H1 (cell line): ENCODE measurements around the gene IFNA13. TPM values are rescaled to one million over a fixed set of nuclear protein-coding genes. Genes with fewer than 3 reads are reported as not detected.
A peak's percentile ranks its signal among the peaks of the same experiment; 100 is the strongest.

ENCODE experiments used
- CTCF ChIA-PET: fragments of 300-600 bp; sonication (Branson Sonifier 250); formaldehyde crosslinking; loops from one replicate; lab custom pipeline; 2021; ENCODE audit not compliant: partially characterized antibody; lab: Charles Lee
- POLR2A ChIA-PET: fragments of 300-600 bp; sonication (Branson Sonifier 250); formaldehyde crosslinking; loops from one replicate; lab custom pipeline; 2021; ENCODE audit warnings: inconsistent platforms; ENCODE audit not compliant: partially characterized antibody; lab: Charles Lee
- DNase-seq, 2 experiments: peaks; one replicate each; pipeline versions ENCODE4 v3.0.0 to v3.0.0-alpha.2; 2010 to 2022; ENCODE audit warnings: low spot score in 2 of 2, low read depth in 1 of 2, mixed read lengths in 1 of 2
- FAIRE-seq: peaks from 2 replicates; lab custom pipeline; 2011; peaks lifted over from hg19 to GRCh38; lab: Jason Lieb, UNC
- H2AFZ ChIP-seq: 2 replicates; pipeline ENCODE4 v1.8.1; 2012; ENCODE audit warnings: low read length, inconsistent platforms
- H2AK5ac ChIP-seq: 2 replicates; pipeline ENCODE4 v1.6.1; 2013; ENCODE audit warnings: low read depth, low read length
- H2BK120ac ChIP-seq: replicated peaks from 2 replicates; pipeline ENCODE3; 2013; ENCODE audit warnings: low read depth, low read length, inconsistent platforms
- H2BK12ac ChIP-seq: 2 replicates; pipeline ENCODE4 v1.6.1; 2013; ENCODE audit warnings: low read depth, low read length
- H2BK15ac ChIP-seq: 2 replicates; pipeline ENCODE4 v1.6.1; 2013; ENCODE audit warnings: low read length
- H2BK20ac ChIP-seq: 2 replicates; pipeline ENCODE4 v1.6.1; 2013; ENCODE audit warnings: low read length
- H2BK5ac ChIP-seq: 2 replicates; pipeline ENCODE4 v1.6.1; 2013; ENCODE audit warnings: low read depth, low read length
- H3K14ac ChIP-seq: 2 replicates; pipeline ENCODE4 v1.6.1; 2013; ENCODE audit warnings: inconsistent platforms; ENCODE audit not compliant: insufficient read length
- H3K18ac ChIP-seq: 2 replicates; pipeline ENCODE4 v1.6.1; 2013; ENCODE audit warnings: low read length; ENCODE audit errors: extremely low read depth
- H3K23ac ChIP-seq: 2 replicates; pipeline ENCODE4 v1.6.1; 2013; ENCODE audit warnings: inconsistent platforms; ENCODE audit not compliant: insufficient read length
- H3K23me2 ChIP-seq: 2 replicates; pipeline ENCODE4 v1.6.1; 2013; ENCODE audit warnings: low read depth, low read length
- H3K27ac ChIP-seq: 2 replicates; pipeline ENCODE4 v1.6.1; 2011; ENCODE audit warnings: low read depth, low read length, inconsistent platforms
- H3K27me3 ChIP-seq, 4 experiments: replicated peaks in 1 of 4; 1 replicate in 1 of 4; 2 replicates in 3 of 4; pipeline versions ENCODE4 v1.6.1 to v1.8.1; 2011 to 2013; ENCODE audit warnings: low read length in 3 of 4, mild to moderate bottlenecking in 3 of 4, inconsistent platforms in 2 of 4, mixed read lengths in 2 of 4, moderate library complexity in 1 of 4; ENCODE audit not compliant: control insufficient read depth in 3 of 4, insufficient read depth in 3 of 4; ENCODE audit errors: extremely low read depth in 1 of 4
- H3K36me3 ChIP-seq, 4 experiments: 2 replicates each; pipeline versions ENCODE4 v1.6.1 to v1.8.1; 2011 to 2013; ENCODE audit warnings: mild to moderate bottlenecking in 4 of 4, low read length in 3 of 4, moderate library complexity in 2 of 4, control low read depth in 1 of 4, inconsistent platforms in 1 of 4; ENCODE audit not compliant: insufficient read depth in 4 of 4, control insufficient read depth in 2 of 4
- H3K4ac ChIP-seq: replicated peaks from 2 replicates; pipeline ENCODE3; 2013; ENCODE audit warnings: low read length, low read depth, mixed read lengths, inconsistent platforms; ENCODE audit not compliant: insufficient read length
- H3K4me1 ChIP-seq, 4 experiments: replicated peaks in 1 of 4; 1 replicate in 1 of 4; 2 replicates in 3 of 4; pipeline versions ENCODE4 v1.6.1 to v1.8.1; 2011 to 2013; ENCODE audit warnings: low read length in 3 of 4, inconsistent platforms in 2 of 4, mixed read lengths in 1 of 4; ENCODE audit not compliant: insufficient read depth in 4 of 4, control insufficient read depth in 3 of 4
- H3K4me2 ChIP-seq, 2 experiments: 2 replicates each; pipeline versions ENCODE4 v1.6.1 to v1.8.1; 2011 to 2013; ENCODE audit warnings: low read depth in 2 of 2, low read length in 2 of 2, control low read depth in 1 of 2, inconsistent platforms in 1 of 2, mild to moderate bottlenecking in 1 of 2; ENCODE audit not compliant: insufficient read depth in 1 of 2
- H3K4me3 ChIP-seq, 4 experiments: fragments of 200-600, 300-600 bp in 1 of 4; sonication (generic), shearing (Covaris generic), sonication (Bioruptor Twin) in 1 of 4; 2 replicates each; pipeline versions ENCODE4 v1.5.1 to v1.8.1; 2011 to 2016; ENCODE audit warnings: low read length in 4 of 4, low read depth in 3 of 4, control low read depth in 2 of 4, inconsistent platforms in 2 of 4, mild to moderate bottlenecking in 2 of 4, mixed read lengths in 1 of 4, moderate library complexity in 1 of 4; ENCODE audit not compliant: insufficient read depth in 2 of 4; ENCODE audit errors: extremely low read depth in 1 of 4
- H3K56ac ChIP-seq: replicated peaks from 2 replicates; pipeline ENCODE3; 2013; ENCODE audit warnings: low read depth, mild to moderate bottlenecking, mixed read lengths, low read length, inconsistent platforms; ENCODE audit not compliant: insufficient read length
- H3K79me1 ChIP-seq: 2 replicates; pipeline ENCODE4 v1.6.1; 2013; ENCODE audit warnings: low read depth, low read length, control low read depth
- H3K79me2 ChIP-seq, 2 experiments: 2 replicates each; pipeline versions ENCODE4 v1.6.1 to v1.8.1; 2012 to 2013; ENCODE audit warnings: low read length in 2 of 2, mild to moderate bottlenecking in 2 of 2, inconsistent platforms in 1 of 2; ENCODE audit not compliant: insufficient read depth in 2 of 2, control insufficient read depth in 1 of 2
- H3K9ac ChIP-seq, 4 experiments: replicated peaks in 1 of 4; 1 replicate in 1 of 4; 2 replicates in 3 of 4; pipeline versions ENCODE4 v1.6.1 to v1.8.1; 2011 to 2013; ENCODE audit warnings: low read depth in 3 of 4, low read length in 3 of 4, control low read depth in 2 of 4, mild to moderate bottlenecking in 2 of 4, moderate library complexity in 2 of 4, inconsistent platforms in 1 of 4; ENCODE audit errors: extremely low read depth in 1 of 4
- H3K9me3 ChIP-seq, 2 experiments: 2 replicates each; pipeline versions ENCODE4 v1.6.1 to v1.8.1; 2012 to 2013; ENCODE audit warnings: mild to moderate bottlenecking in 2 of 2, moderate library complexity in 2 of 2, control low read depth in 1 of 2, inconsistent platforms in 1 of 2, low read depth in 1 of 2, low read length in 1 of 2, mixed read lengths in 1 of 2; ENCODE audit not compliant: insufficient read depth in 2 of 2
- H4K20me1 ChIP-seq, 2 experiments: replicated peaks in 1 of 2; 2 replicates each; pipeline versions ENCODE3 to v1.8.1; 2011 to 2013; ENCODE audit warnings: inconsistent platforms in 2 of 2, low read length in 2 of 2, mild to moderate bottlenecking in 1 of 2; ENCODE audit not compliant: insufficient read depth in 2 of 2, control insufficient read depth in 1 of 2
- H4K5ac ChIP-seq: 2 replicates; pipeline ENCODE4 v1.6.1; 2013; ENCODE audit warnings: low read length, low read depth, mixed read lengths, inconsistent platforms; ENCODE audit not compliant: insufficient read length
- H4K8ac ChIP-seq: 2 replicates; pipeline ENCODE4 v1.8.0; 2013; ENCODE audit warnings: mild to moderate bottlenecking, moderate library complexity, low read length, inconsistent platforms; ENCODE audit not compliant: insufficient read depth; ENCODE audit errors: extremely low read depth
- H4K91ac ChIP-seq: replicated peaks from 2 replicates; pipeline ENCODE3; 2013; ENCODE audit warnings: low read length, mixed read lengths, inconsistent platforms; ENCODE audit not compliant: insufficient read length
- CBX8 ChIP-seq: fragments of 300-800, 300-1000 bp; sonication (generic); IDR thresholded peaks from 2 replicates; pipeline ENCODE4 v1.7.1; 2016; ENCODE audit warnings: low read depth, low read length, borderline replicate concordance
- CTBP2 ChIP-seq: IDR thresholded peaks from 2 replicates; pipeline ENCODE4 v1.7.0; 2011; ENCODE audit warnings: borderline replicate concordance, mild to moderate bottlenecking, moderate library complexity, mixed read lengths, low read length; ENCODE audit not compliant: insufficient read depth, insufficient read length
- CTCF ChIP-seq, 3 experiments: IDR thresholded peaks; 1 replicate in 2 of 3; 2 replicates in 1 of 3; pipeline versions ENCODE4 v1.5.1 to v1.6.1; 2011; ENCODE audit warnings: low read length in 3 of 3, mild to moderate bottlenecking in 3 of 3, inconsistent platforms in 2 of 3, low read depth in 1 of 3, moderate library complexity in 1 of 3; ENCODE audit not compliant: insufficient read depth in 1 of 3; ENCODE audit errors: control extremely low read depth in 1 of 3
- RAD21 ChIP-seq, 2 experiments: IDR thresholded peaks in 1 of 2; conservative IDR thresholded peaks in 1 of 2; 2 replicates each; pipeline ENCODE4 v1.6.1; 2011; ENCODE audit warnings: low read depth in 2 of 2, low read length in 2 of 2, improper control_type of control experiment in 1 of 2, inconsistent platforms in 1 of 2, mild to moderate bottlenecking in 1 of 2, moderate library complexity in 1 of 2
- RFX5 ChIP-seq: IDR thresholded peaks from 2 replicates; pipeline ENCODE4 v1.6.1; 2011; ENCODE audit warnings: low read depth, low read length, improper control_type of control experiment, borderline replicate concordance
- TAF7 ChIP-seq: optimal IDR thresholded peaks from 2 replicates; pipeline ENCODE3; 2011; ENCODE audit warnings: low read depth, mild to moderate bottlenecking, inconsistent platforms, low read length, moderate library complexity, borderline replicate concordance
- TEAD4 ChIP-seq: IDR thresholded peaks from 2 replicates; pipeline ENCODE4 v1.6.1; 2012; ENCODE audit warnings: low read depth, low read length, inconsistent platforms, mixed read lengths
- WGBS, 2 experiments: shearing (Covaris generic) in 1 of 2; methylation state at CpG; one replicate each; pipeline versions ENCODE4 v1.1.6 to v1.1.7; 2013 to 2015; ENCODE audit warnings: low lambda C conversion rate in 2 of 2, mixed read lengths in 2 of 2, inconsistent platforms in 1 of 2, low coverage in 1 of 2, missing lambda C conversion rate in 1 of 2; ENCODE audit not compliant: insufficient replicate concordance in 2 of 2, insufficient coverage in 1 of 2, insufficient read length in 1 of 2; ENCODE audit errors: extremely low coverage in 1 of 2, missing lambda C conversion rate in 1 of 2; 5-methylcytosine and 5-hydroxymethylcytosine counted together
- polyA plus RNA-seq, 7 experiments: library from polyadenylated mRNA; depleted of rRNA in 3 of 7; stranded (reverse) in 5 of 7; unstranded in 2 of 7; fragments of >200 nt in 5 of 7; fragments of 200-250 nt in 2 of 7; gene quantifications; 1 replicate in 5 of 7; 2 replicates in 1 of 7; 4 replicates in 1 of 7; pipeline versions ENCODE4 v1.2.1 to v1.2.3, GENCODE V29; 2011 to 2013; ENCODE audit warnings: missing spikeins in 2 of 7, mixed read lengths in 2 of 7
- total RNA-seq: library from RNA; stranded (reverse); fragmentation: NEBNext Ultra II Directional; extraction: Animal tissue kit (Norgen Biotek cat#: 25700); gene quantifications from 2 replicates; pipeline ENCODE4 v1.2.1, GENCODE V29; 2021

Gene IFNA13
- total and polyA plus RNA-seq, 2 of the 8 experiments (the other 6 are each of a cell fraction or from before 2014, with no cell fraction given), result not detected

GRCh38 chr9:21402386-21403251 lies 34.8 kb upstream of the IFNA13 start:
- Histone ChIP-seq H3K14ac (no peak overlapping the region), H2AFZ (peak overlapping the region; percentile 99), H4K8ac (peak overlapping the region; percentile 81), H2BK15ac (no peak overlapping the region), H2BK12ac (no peak overlapping the region), H3K79me1 (no peaks in the 10 kb centered on the region), H3K36me3 (no peaks in the 10 kb centered on the region), H3K4me2 (peak overlapping the region; percentile 82 to 95), H3K23me2 (no peaks in the 10 kb centered on the region), H3K9ac (peak overlapping the region in 1 of 4 experiments; percentile 61; a peak in 2 of 7 replicates), H3K23ac (no peak overlapping the region), H4K91ac (no peak overlapping the region), H2BK20ac (no peak overlapping the region), H4K5ac (no peak overlapping the region), H3K56ac (no peak overlapping the region), H3K4ac (no peak overlapping the region), H3K27ac (no peak overlapping the region), H3K4me1 (no peaks in the 10 kb centered on the region), H2BK120ac (no peak overlapping the region), H2BK5ac (no peak overlapping the region), H3K18ac (no peak overlapping the region), H3K4me3 (peak overlapping the region; percentile 47 to 66 (median 64)), H4K20me1 (no peaks in the 10 kb centered on the region), H3K9me3 (no peaks in the 10 kb centered on the region), H3K27me3 (peaks cover 0 to 16% (median 13%) of the 10 kb centered on the region in 4 experiments; a peak in 5 of 7 replicates), H2AK5ac (no peak overlapping the region), H3K79me2 (no peaks in the 10 kb centered on the region)
- 3% methylated on average over 52 of the region's 53 CpGs; no CpG with 5 or more reads in 1 of the 2 experiments for WGBS, 2 experiments
- ChIA-PET POLR2A (interaction anchor here (0.9 kb wide), 2 partner anchors 68 to 400 kb away, joined by 3 read pairs; partner anchors contain the start of gene MTAP), CTCF (interaction anchor here (0.6 to 2.3 kb wide), 16 partner anchors 11 to 1607 kb away, joined by 3 to 9 read pairs (median 4); no protein-coding TSS in a partner anchor)
- peak in 1 of 2 experiments; percentile 82 for DNase-seq
- FAIRE-seq, result no peak
- TF ChIP-seq RAD21 (IDR thresholded peaks at IDR 0.05 in 1 of 2, conservative IDR thresholded peaks at IDR 0.05 in 1 of 2; ENCODE audit: low read depth in 2 of 2, low read length in 2 of 2) (peak; percentile 26 to 43; a peak in 2 of 4 replicates), CTBP2 (no peak), CTCF (IDR thresholded peaks at IDR 0.05; ENCODE audit: control extremely low read depth in 1 of 3, insufficient read depth in 1 of 3, low read depth in 1 of 3, low read length in 3 of 3) (peak; percentile 12 to 62 (median 15)), CBX8 (no peak), RFX5 (no peak), TEAD4 (peak; percentile 71), TAF7 (no peak)
